ENCODE results near the gene C11orf24. TPM values are rescaled to one million over a fixed set of nuclear protein-coding genes. Genes with fewer than 3 reads are reported as not detected.

The C11orf24 gene
- total and polyA plus RNA-seq, 10 of the 15 experiments (the other 5 are each of a cell fraction or from before 2014, with no cell fraction given) = 4.3 to 104 (median 41.4) TPM

- DNase-seq (ENCODE audit: low read depth, low spot score) = no peak
- no peak for FAIRE-seq
- no peak for ATAC-seq
- no TSS peak for BruUV-seq (replicated peaks)
- Histone ChIP-seq H3K79me2 (ENCODE audit: control insufficient read depth, insufficient read depth, low read length) (peaks cover 38% of the 10 kb centered on the region), H3K9me3 (replicated peaks; ENCODE audit: control insufficient read depth, insufficient read depth, low read length) (no peaks in the 10 kb centered on the region), H3K4me2 (ENCODE audit: control insufficient read depth, insufficient read depth) (peak overlapping the region; percentile 60), H4K20me1 (ENCODE audit: control insufficient read depth, insufficient read depth) (peaks cover 9% of the 10 kb centered on the region), H3K27ac (ENCODE audit: control insufficient read depth, insufficient read depth) (no peak overlapping the region), H3K27me3 (replicated peaks in 1 of 2; ENCODE audit: control insufficient read depth in 2 of 2, insufficient read depth in 2 of 2, low read length in 1 of 2) (no peaks in the 10 kb centered on the region), H3K4me1 (ENCODE audit: control insufficient read depth, insufficient read depth, low read length) (peaks cover 11% of the 10 kb centered on the region), H3K36me3 (ENCODE audit: control insufficient read depth in 2 of 2, insufficient read depth in 2 of 2, low read length in 1 of 2) (no peaks in the 10 kb centered on the region), H2AFZ (ENCODE audit: control insufficient read depth, low read depth, low read length) (no peak overlapping the region), H3K9ac (ENCODE audit: control insufficient read depth, insufficient read depth, low read length) (no peak overlapping the region), H3K4me3 (peak overlapping the region; percentile 56)
- intact Hi-C loops (cut with micrococcal nuclease; ENCODE audit: unreplicated experiment) (no loop called here), in situ Hi-C loops (cut with MboI) (no loop called here)
- SMC1A ChIA-PET (ENCODE audit: uncharacterized antibody, unreplicated experiment) = interaction anchor here (1.1 to 3.2 kb wide), 6 partner anchors 13 to 203 kb away, joined by 3 to 14 read pairs (median 4); no protein-coding TSS in a partner anchor
- WGBS (ENCODE audit: insufficient coverage, insufficient replicate concordance, low lambda C conversion rate, missing lambda C conversion rate) = 61% methylated on average over 14 of the region's 14 CpGs
- RAD21 ChIA-PET (ENCODE audit: unreplicated experiment) = interaction anchor here (0.9 to 1.3 kb wide), 3 partner anchors 23 to 88 kb away, joined by 3 to 4 read pairs (median 3); no protein-coding TSS in a partner anchor
- CTCF ChIA-PET = interaction anchor here (0.7 to 5.3 kb wide), 10 partner anchors 8 to 230 kb away, joined by 3 to 51 read pairs (median 4); partner anchors contain the start of gene NDUFS8
- POLR2A ChIA-PET = interaction anchor here (0.6 kb wide), 2 partner anchors 61 to 164 kb away, joined by 3 to 4 read pairs; no protein-coding TSS in a partner anchor
- no peak for TF ChIP-seq ZBTB40 (IDR thresholded peaks at IDR 0.05; ENCODE audit: borderline replicate concordance)
- no peak for TF ChIP-seq PKNOX1 (IDR thresholded peaks at IDR 0.05)
- TF ChIP-seq MXI1 (IDR thresholded peaks at IDR 0.05; ENCODE audit: low read depth, low read length) = no peak
- TF ChIP-seq CUX1 (IDR thresholded peaks at IDR 0.05; ENCODE audit: insufficient replicate concordance, low read depth, low read length) = no peak
- TF ChIP-seq ZSCAN29 (IDR thresholded peaks at IDR 0.05) = no peak
- no peak for TF ChIP-seq STAT3 (IDR thresholded peaks at IDR 0.05; ENCODE audit: low read depth, low read length)
- TF ChIP-seq MTA3 (IDR thresholded peaks at IDR 0.05; ENCODE audit: borderline replicate concordance, low read length) = no peak
- TF ChIP-seq RBBP5 (conservative IDR thresholded peaks at IDR 0.05) = no peak
- TF ChIP-seq SMC3 (IDR thresholded peaks at IDR 0.05; ENCODE audit: borderline replicate concordance, low read length) = no peak
- TF ChIP-seq EED (IDR thresholded peaks at IDR 0.05; ENCODE audit: low read depth) = no peak
- TF ChIP-seq HDAC6 (IDR thresholded peaks at IDR 0.05; ENCODE audit: unreplicated experiment) = no peak
- no peak for TF ChIP-seq MYB (IDR thresholded peaks at IDR 0.05; ENCODE audit: borderline replicate concordance, low read depth, low read length)
- TF ChIP-seq NFYA (IDR thresholded peaks at IDR 0.05; ENCODE audit: borderline replicate concordance, low read depth, low read length) = no peak
Observed at GRCh38 chr11:68211546-68211945, 60.2 kb downstream of the C11orf24 start.
